Breast epithelium (tissue), 4 donors: ENCODE measurements around the gene PRKAR1B. TPM values are rescaled to one million over a fixed set of nuclear protein-coding genes. Genes with fewer than 3 reads are reported as not detected.

Source experiments
- DNase-seq, 2 donors: peaks; one replicate each; pipeline ENCODE4 v3.0.0-alpha.2; 2019; ENCODE audit warnings: low spot score in 2 of 2
- H3K27ac ChIP-seq, 2 donors: fragments of 200-600 bp; sonication (generic) in 1 of 2; one replicate each; pipeline ENCODE4 v1.5.1; 2016 to 2019; ENCODE audit warnings: mild to moderate bottlenecking in 1 of 2
- H3K27me3 ChIP-seq, 2 donors: fragments of 200-600 bp; sonication (generic) in 1 of 2; one replicate each; pipeline versions ENCODE4 v1.5.1 to v1.6.0; 2017 to 2019; ENCODE audit warnings: control low read depth in 1 of 2, mild to moderate bottlenecking in 1 of 2
- H3K36me3 ChIP-seq: fragments of 200-600 bp; one replicate; pipeline ENCODE4 v1.5.1; 2019
- H3K4me1 ChIP-seq, 2 donors: fragments of 200-600 bp; sonication (generic); one replicate each; pipeline ENCODE4 v1.5.1; 2016 to 2019; ENCODE audit warnings: control low read depth in 1 of 2
- H3K4me3 ChIP-seq, 3 donors: fragments of 200-600 bp; sonication (generic); 1 replicate in 2 of 3; 2 replicates in 1 of 3; pipeline ENCODE4 v1.5.1; 2016 to 2019; ENCODE audit warnings: mild to moderate bottlenecking in 3 of 3, moderate library complexity in 2 of 3
- H3K9me3 ChIP-seq, 2 donors: fragments of 200-600 bp; sonication (generic) in 1 of 2; one replicate each; pipeline ENCODE4 v1.5.1; 2016 to 2019; ENCODE audit warnings: control low read depth in 1 of 2
- POLR2A ChIP-seq: fragments of 450-650 bp; IDR thresholded peaks from one replicate; pipeline ENCODE4 v1.6.1; 2016; ENCODE audit warnings: antibody characterized with exemption, mild to moderate bottlenecking, moderate library complexity
- POLR2AphosphoS5 ChIP-seq, 3 donors: sonication (generic); formaldehyde crosslinking; IDR thresholded peaks; one replicate each; pipeline ENCODE4 v1.6.1; 2017; ENCODE audit warnings: antibody characterized with exemption in 3 of 3
- intact Hi-C: fragments of 100-400 bp; cut with DNase I; formaldehyde crosslinking; loops from one replicate; pipeline ENCODE4 v1.15.1; 2023; ENCODE audit warnings: low total_unique reads
- total RNA-seq, 3 donors: library from RNA; depleted of rRNA; stranded (reverse); fragments of >200 nt; gene quantifications; one replicate each; pipeline ENCODE4 v1.1.0, GENCODE V29; 2016
- TF ChIP-seq, protein P1 (sequence below), 3 donors: fragments of 450-650 bp; IDR thresholded peaks; one replicate each; pipeline ENCODE4 v1.5.1; 2016 to 2017; ENCODE audit warnings: antibody characterized with exemption in 3 of 3, mild to moderate bottlenecking in 3 of 3, moderate library complexity in 3 of 3

Gene PRKAR1B
- total RNA-seq, 3 donors from 2014 or later: 3.7 to 10.5 (median 7.9) TPM

GRCh38 chr7:608361-608760 is 118.7 kb downstream of the PRKAR1B start:
- intact Hi-C loops: no loop called here
- H3K27ac ChIP-seq: no peak overlapping the region
- no peak for TF ChIP-seq POLR2AphosphoS5 (IDR thresholded peaks at IDR 0.05)

DNA sequence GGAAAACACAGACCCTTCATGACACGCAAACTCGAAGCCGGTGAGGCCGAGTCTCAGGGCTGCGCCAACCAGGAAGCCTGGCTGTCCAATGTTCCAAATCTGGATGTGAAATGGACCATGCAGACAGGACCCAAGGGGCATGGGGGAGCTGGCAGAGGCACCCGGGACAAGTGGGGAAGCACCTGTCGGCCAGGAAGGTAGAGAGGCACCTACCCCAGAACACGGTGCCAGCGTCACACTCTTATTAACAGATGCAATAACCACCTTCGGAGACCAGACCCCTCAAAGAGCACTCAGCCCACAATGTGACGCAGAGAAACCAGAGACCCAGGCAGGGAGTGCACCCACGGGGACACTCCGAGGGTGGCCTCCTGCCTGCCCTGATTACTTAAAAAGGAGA is 119.1 kb downstream of the PRKAR1B start:
- H3K36me3 ChIP-seq: no peaks in the 10 kb centered on the region
- no peak overlapping the region for H3K4me3 ChIP-seq
- intact Hi-C loops: no loop called here
- no peak for DNase-seq
- no peaks in the 10 kb centered on the region for H3K9me3 ChIP-seq
- no peaks in the 10 kb centered on the region for H3K27me3 ChIP-seq
- H3K27ac ChIP-seq: no peak overlapping the region
- no peaks in the 10 kb centered on the region for H3K4me1 ChIP-seq
- TF ChIP-seq POLR2A: no peak
- no peak for TF ChIP-seq POLR2AphosphoS5 (IDR thresholded peaks at IDR 0.05)
- TF ChIP-seq, protein P1, sequence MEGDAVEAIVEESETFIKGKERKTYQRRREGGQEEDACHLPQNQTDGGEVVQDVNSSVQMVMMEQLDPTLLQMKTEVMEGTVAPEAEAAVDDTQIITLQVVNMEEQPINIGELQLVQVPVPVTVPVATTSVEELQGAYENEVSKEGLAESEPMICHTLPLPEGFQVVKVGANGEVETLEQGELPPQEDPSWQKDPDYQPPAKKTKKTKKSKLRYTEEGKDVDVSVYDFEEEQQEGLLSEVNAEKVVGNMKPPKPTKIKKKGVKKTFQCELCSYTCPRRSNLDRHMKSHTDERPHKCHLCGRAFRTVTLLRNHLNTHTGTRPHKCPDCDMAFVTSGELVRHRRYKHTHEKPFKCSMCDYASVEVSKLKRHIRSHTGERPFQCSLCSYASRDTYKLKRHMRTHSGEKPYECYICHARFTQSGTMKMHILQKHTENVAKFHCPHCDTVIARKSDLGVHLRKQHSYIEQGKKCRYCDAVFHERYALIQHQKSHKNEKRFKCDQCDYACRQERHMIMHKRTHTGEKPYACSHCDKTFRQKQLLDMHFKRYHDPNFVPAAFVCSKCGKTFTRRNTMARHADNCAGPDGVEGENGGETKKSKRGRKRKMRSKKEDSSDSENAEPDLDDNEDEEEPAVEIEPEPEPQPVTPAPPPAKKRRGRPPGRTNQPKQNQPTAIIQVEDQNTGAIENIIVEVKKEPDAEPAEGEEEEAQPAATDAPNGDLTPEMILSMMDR (IDR thresholded peaks at IDR 0.05): no peak

More at GRCh38 chr7:608361-608760, 118.7 kb downstream of the PRKAR1B start:
- Histone ChIP-seq H3K4me1 (no peaks in the 10 kb centered on the region), H3K27me3 (no peaks in the 10 kb centered on the region), H3K36me3 (no peaks in the 10 kb centered on the region), H3K9me3 (no peaks in the 10 kb centered on the region), H3K4me3 (no peak overlapping the region)
- DNase-seq: no peak

- no peaks in the 10 kb centered on the region for H3K27me3 ChIP-seq
- intact Hi-C loops: no loop called here
- H3K9me3 ChIP-seq: no peaks in the 10 kb centered on the region
- H3K27ac ChIP-seq: peak overlapping the region in 1 of 2 donors; percentile 92
- no peak for DNase-seq
- no peak overlapping the region for H3K4me3 ChIP-seq
- H3K4me1 ChIP-seq: peaks cover 0 to 9% of the 10 kb centered on the region in 2 donors
- TF ChIP-seq, protein P1 (IDR thresholded peaks at IDR 0.05): no peak
- no peak for TF ChIP-seq POLR2AphosphoS5 (IDR thresholded peaks at IDR 0.05)
- H3K36me3 ChIP-seq: no peaks in the 10 kb centered on the region
These were observed 121.2 kb downstream of the PRKAR1B start for GRCh38 chr7:605661-606450.

GRCh38 chr7:604884-605531 is 122.1 kb downstream of the PRKAR1B start:
- peak overlapping the region; percentile 75 to 92 for H3K27ac ChIP-seq
- intact Hi-C loops: no loop called here
- no peak for DNase-seq
- no peaks in the 10 kb centered on the region for H3K36me3 ChIP-seq
- no peaks in the 10 kb centered on the region for H3K27me3 ChIP-seq
- TF ChIP-seq POLR2AphosphoS5 (IDR thresholded peaks at IDR 0.05) (no peak), POLR2A (no peak)
- TF ChIP-seq, protein P1 (IDR thresholded peaks at IDR 0.05): no peak
- peak overlapping the region in 2 of 3 donors; percentile 15 to 25 for H3K4me3 ChIP-seq
- H3K4me1 ChIP-seq: peaks cover 0 to 9% of the 10 kb centered on the region in 2 donors
- no peaks in the 10 kb centered on the region for H3K9me3 ChIP-seq

- no peaks in the 10 kb centered on the region for H3K27me3 ChIP-seq
- H3K4me1 ChIP-seq: peaks cover 0 to 9% of the 10 kb centered on the region in 2 donors
- H3K27ac ChIP-seq: peak overlapping the region; percentile 75 to 92
- TF ChIP-seq, protein P1 (IDR thresholded peaks at IDR 0.05): no peak
- TF ChIP-seq POLR2AphosphoS5 (IDR thresholded peaks at IDR 0.05) (peak in 2 of 3 donors; percentile 53 to 81), POLR2A (no peak)
- peak overlapping the region in 2 of 3 donors; percentile 15 to 25 for H3K4me3 ChIP-seq
- intact Hi-C loops: no loop called here
- no peaks in the 10 kb centered on the region for H3K9me3 ChIP-seq
- peak in 1 of 2 donors; percentile 64 for DNase-seq
- H3K36me3 ChIP-seq: no peaks in the 10 kb centered on the region
These were observed 122.8 kb downstream of the PRKAR1B start for GRCh38 chr7:604001-604883.
